Neural cell (in vitro differentiated cells): ENCODE measurements around the gene SMS. TPM values are rescaled to one million over a fixed set of nuclear protein-coding genes. Genes with fewer than 3 reads are reported as not detected.

Source experiments
- H2AFZ ChIP-seq: fragments of 200-600, 300-800 bp; sonication (generic), shearing (Covaris generic); 2 replicates; pipeline ENCODE4 v1.6.0; 2014; ENCODE audit warnings: low read depth, mild to moderate bottlenecking, antibody characterized with exemption, low read length, moderate library complexity
- H3F3A ChIP-seq: fragments of 200-600 bp; shearing (Covaris generic); 2 replicates; pipeline ENCODE4 v1.6.1; 2016; ENCODE audit warnings: mild to moderate bottlenecking, moderate library complexity, mixed read lengths, antibody characterized with exemption, low read length; ENCODE audit not compliant: insufficient read depth, poor library complexity, severe bottlenecking
- H3K27ac ChIP-seq: fragments of 200-600, 300-800 bp; sonication (generic), shearing (Covaris generic); 2 replicates; pipeline ENCODE4 v1.5.1; 2014; ENCODE audit warnings: mild to moderate bottlenecking, low read length, moderate library complexity
- H3K27me3 ChIP-seq: fragments of 300-800, 200-600 bp; sonication (generic), shearing (Covaris generic); 2 replicates; pipeline ENCODE4 v1.6.0; 2014; ENCODE audit warnings: mild to moderate bottlenecking, low read depth, low read length, moderate library complexity; ENCODE audit not compliant: insufficient read depth
- H3K36me3 ChIP-seq: fragments of 300-800, 200-600 bp; sonication (generic), shearing (Covaris generic); 2 replicates; pipeline ENCODE4 v1.5.1; 2014; ENCODE audit warnings: mild to moderate bottlenecking, antibody characterized with exemption, low read length, moderate library complexity; ENCODE audit not compliant: insufficient read depth
- H3K4me2 ChIP-seq: fragments of 300-800, 200-600 bp; sonication (generic), shearing (Covaris generic); 2 replicates; pipeline ENCODE4 v1.6.0; 2014; ENCODE audit warnings: mild to moderate bottlenecking, low read length
- H3K4me3 ChIP-seq: fragments of 300-800, 200-600 bp; sonication (generic), shearing (Covaris generic); 2 replicates; pipeline ENCODE4 v1.5.1; 2014; ENCODE audit warnings: mild to moderate bottlenecking, low read length, moderate library complexity
- H3K79me2 ChIP-seq: fragments of 200-600 bp; shearing (Covaris generic); replicated peaks from 2 replicates; pipeline ENCODE4 v1.6.0; 2014; ENCODE audit warnings: mild to moderate bottlenecking, low read length, moderate library complexity; ENCODE audit not compliant: insufficient read depth
- H3K9ac ChIP-seq: fragments of 300-800, 200-600 bp; sonication (generic), shearing (Covaris generic); 2 replicates; pipeline ENCODE4 v1.6.1; 2016; ENCODE audit warnings: mild to moderate bottlenecking, low read length, mixed read lengths
- H3K9me2 ChIP-seq: fragments of 200-600 bp; shearing (Covaris generic); 2 replicates; pipeline ENCODE4 v1.6.1; 2016; ENCODE audit warnings: mild to moderate bottlenecking, low read length, mixed read lengths; ENCODE audit not compliant: insufficient read depth
- H3K9me3 ChIP-seq: fragments of 200-600, 300-800 bp; sonication (generic), shearing (Covaris generic); 2 replicates; pipeline ENCODE4 v1.6.1; 2016; ENCODE audit warnings: mild to moderate bottlenecking, mixed run types, low read length, moderate library complexity, mixed read lengths
- H4K20me1 ChIP-seq: fragments of 200-600 bp; shearing (Covaris generic); 2 replicates; pipeline ENCODE4 v1.6.1; 2016; ENCODE audit warnings: mild to moderate bottlenecking, mixed run types; ENCODE audit not compliant: insufficient read depth
- CTCF ChIP-seq: fragments of 450-650 bp; IDR thresholded peaks from 2 replicates; pipeline ENCODE4 v1.5.1; 2014; ENCODE audit warnings: antibody characterized with exemption, mild to moderate bottlenecking, moderate library complexity; ENCODE audit not compliant: poor library complexity, severe bottlenecking
- EP300 ChIP-seq: fragments of 450-650 bp; conservative IDR thresholded peaks from 2 replicates; pipeline ENCODE4 v1.6.1; 2014; ENCODE audit warnings: antibody characterized with exemption, mild to moderate bottlenecking, moderate library complexity; ENCODE audit not compliant: poor library complexity, severe bottlenecking
- EZH2 ChIP-seq: fragments of 200-600, 300-800 bp; shearing (Covaris generic), sonication (generic); IDR thresholded peaks from 2 replicates; pipeline ENCODE4 v1.6.1; 2014; ENCODE audit warnings: antibody characterized with exemption, low read length, borderline replicate concordance, mild to moderate bottlenecking; ENCODE audit not compliant: insufficient read depth, poor library complexity, severe bottlenecking
- MXI1 ChIP-seq: fragments of 450-650 bp; conservative IDR thresholded peaks from 2 replicates; pipeline ENCODE4 v1.6.1; 2014; ENCODE audit warnings: antibody characterized with exemption, mild to moderate bottlenecking; ENCODE audit not compliant: poor library complexity, severe bottlenecking
- RAD21 ChIP-seq: fragments of 450-650 bp; conservative IDR thresholded peaks from 2 replicates; pipeline ENCODE4 v1.6.1; 2014; ENCODE audit warnings: antibody characterized with exemption, mild to moderate bottlenecking, moderate library complexity
- SMC3 ChIP-seq: fragments of 450-650 bp; conservative IDR thresholded peaks from 2 replicates; pipeline ENCODE4 v1.6.1; 2014; ENCODE audit warnings: antibody characterized with exemption, mild to moderate bottlenecking, moderate library complexity; ENCODE audit not compliant: poor library complexity
- TAF1 ChIP-seq: IDR thresholded peaks from 2 replicates; pipeline ENCODE4 v1.6.1; 2012; ENCODE audit warnings: low read depth
- polyA plus RNA-seq: library from polyadenylated mRNA; depleted of rRNA; stranded (reverse); fragments of >200 nt; gene quantifications from 2 replicates; pipeline ENCODE4 v1.2.3, GENCODE V29; 2014
- TF ChIP-seq, protein P1 (sequence below): IDR thresholded peaks from 2 replicates; pipeline ENCODE4 v1.6.1; 2012; ENCODE audit warnings: borderline replicate concordance

Gene SMS
- polyA plus RNA-seq, 1 donor from 2014 or later, result 101 TPM

- no peaks in the 10 kb centered on the region for H3F3A ChIP-seq
- H3K36me3 ChIP-seq, result no peaks in the 10 kb centered on the region
- H3K9ac ChIP-seq, result no peak overlapping the region
- no peaks in the 10 kb centered on the region for H3K27me3 ChIP-seq
- H4K20me1 ChIP-seq, result no peaks in the 10 kb centered on the region
- no peaks in the 10 kb centered on the region for H3K79me2 ChIP-seq
- no peak overlapping the region for H2AFZ ChIP-seq
- TF ChIP-seq EZH2 (no peak), MXI1 (no peak), EP300 (no peak), CTCF (no peak), RAD21 (no peak), SMC3 (no peak), TAF1 (no peak)
- TF ChIP-seq, protein P1, sequence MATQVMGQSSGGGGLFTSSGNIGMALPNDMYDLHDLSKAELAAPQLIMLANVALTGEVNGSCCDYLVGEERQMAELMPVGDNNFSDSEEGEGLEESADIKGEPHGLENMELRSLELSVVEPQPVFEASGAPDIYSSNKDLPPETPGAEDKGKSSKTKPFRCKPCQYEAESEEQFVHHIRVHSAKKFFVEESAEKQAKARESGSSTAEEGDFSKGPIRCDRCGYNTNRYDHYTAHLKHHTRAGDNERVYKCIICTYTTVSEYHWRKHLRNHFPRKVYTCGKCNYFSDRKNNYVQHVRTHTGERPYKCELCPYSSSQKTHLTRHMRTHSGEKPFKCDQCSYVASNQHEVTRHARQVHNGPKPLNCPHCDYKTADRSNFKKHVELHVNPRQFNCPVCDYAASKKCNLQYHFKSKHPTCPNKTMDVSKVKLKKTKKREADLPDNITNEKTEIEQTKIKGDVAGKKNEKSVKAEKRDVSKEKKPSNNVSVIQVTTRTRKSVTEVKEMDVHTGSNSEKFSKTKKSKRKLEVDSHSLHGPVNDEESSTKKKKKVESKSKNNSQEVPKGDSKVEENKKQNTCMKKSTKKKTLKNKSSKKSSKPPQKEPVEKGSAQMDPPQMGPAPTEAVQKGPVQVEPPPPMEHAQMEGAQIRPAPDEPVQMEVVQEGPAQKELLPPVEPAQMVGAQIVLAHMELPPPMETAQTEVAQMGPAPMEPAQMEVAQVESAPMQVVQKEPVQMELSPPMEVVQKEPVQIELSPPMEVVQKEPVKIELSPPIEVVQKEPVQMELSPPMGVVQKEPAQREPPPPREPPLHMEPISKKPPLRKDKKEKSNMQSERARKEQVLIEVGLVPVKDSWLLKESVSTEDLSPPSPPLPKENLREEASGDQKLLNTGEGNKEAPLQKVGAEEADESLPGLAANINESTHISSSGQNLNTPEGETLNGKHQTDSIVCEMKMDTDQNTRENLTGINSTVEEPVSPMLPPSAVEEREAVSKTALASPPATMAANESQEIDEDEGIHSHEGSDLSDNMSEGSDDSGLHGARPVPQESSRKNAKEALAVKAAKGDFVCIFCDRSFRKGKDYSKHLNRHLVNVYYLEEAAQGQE, result no peak
- no peak overlapping the region for H3K4me3 ChIP-seq
- H3K4me2 ChIP-seq, result no peak overlapping the region
- no peak overlapping the region for H3K27ac ChIP-seq
- no peaks in the 10 kb centered on the region for H3K9me2 ChIP-seq
- no peaks in the 10 kb centered on the region for H3K9me3 ChIP-seq
These were observed 29.0 kb upstream of the SMS start for GRCh38 chrX:21911481-21911880.

DNA sequence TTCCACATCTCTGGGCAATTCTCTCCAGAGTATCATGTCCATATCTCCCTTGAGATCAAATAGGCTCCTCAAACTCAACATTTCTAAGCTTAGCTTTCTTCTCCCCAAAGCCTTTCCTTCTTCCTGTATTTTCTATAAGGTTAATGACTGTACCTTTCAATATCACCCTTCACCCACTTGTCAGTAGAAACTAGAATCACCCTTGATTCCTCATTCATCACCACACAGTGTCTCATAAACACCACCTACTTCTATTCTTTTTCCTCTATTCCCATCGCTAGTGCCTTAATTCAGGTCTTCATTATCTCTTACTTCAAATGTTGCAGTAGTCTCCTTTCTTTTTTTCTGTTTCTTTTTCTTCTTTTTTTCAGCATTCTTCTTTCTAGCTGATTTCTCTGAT is 28.3 kb upstream of the SMS start:
- Histone ChIP-seq H3K9ac (no peak overlapping the region), H3K4me2 (no peak overlapping the region), H3K27me3 (no peaks in the 10 kb centered on the region), H3K4me3 (no peak overlapping the region), H3K9me3 (no peaks in the 10 kb centered on the region), H4K20me1 (no peaks in the 10 kb centered on the region), H3K27ac (no peak overlapping the region), H3K36me3 (no peaks in the 10 kb centered on the region), H2AFZ (no peak overlapping the region), H3K9me2 (no peaks in the 10 kb centered on the region), H3K79me2 (no peaks in the 10 kb centered on the region), H3F3A (no peaks in the 10 kb centered on the region)
- no peak for TF ChIP-seq MXI1
- TF ChIP-seq, protein P1, result no peak
- TF ChIP-seq EZH2, result no peak
- TF ChIP-seq TAF1, result no peak
